Coronary artery (tissue), 2 donors: ENCODE measurements around the gene SLIT3.

Experiments
- DNase-seq: peaks from one replicate; pipeline ENCODE4 v3.0.0-alpha.2; 2017; ENCODE audit warnings: low spot score
- H3K27ac ChIP-seq, 2 donors: fragments of 200-600 bp; sonication (generic); one replicate each; pipeline ENCODE4 v1.5.1; 2016 to 2019
- H3K4me3 ChIP-seq: fragments of 200-600 bp; sonication (generic); 2 replicates; pipeline ENCODE4 v1.5.1; 2016; ENCODE audit warnings: mild to moderate bottlenecking, moderate library complexity
- TF ChIP-seq, protein P1 (sequence below): fragments of 200-600 bp; sonication (generic); IDR thresholded peaks from one replicate; pipeline ENCODE4 v1.5.1; 2019; ENCODE audit warnings: antibody characterized with exemption

SLIT3 gene

DNA sequence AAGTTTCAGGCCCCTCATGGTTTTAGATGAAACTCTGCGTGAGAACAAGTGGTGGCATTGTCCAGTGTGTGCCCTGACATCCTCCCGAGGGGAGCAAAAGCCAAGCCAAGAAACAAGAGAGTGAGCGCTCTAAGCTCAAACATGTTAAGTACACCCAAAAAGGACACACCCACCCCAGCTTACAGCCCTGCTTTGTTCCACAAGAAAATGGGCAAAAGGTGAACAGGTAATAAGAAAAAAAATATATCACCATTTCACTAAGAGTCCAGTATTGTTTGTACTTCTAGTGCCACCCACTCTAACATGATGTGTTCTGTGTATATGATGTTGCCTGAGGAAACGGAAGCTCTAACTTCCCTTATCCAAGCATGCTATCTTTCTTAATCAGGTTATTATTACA lies 278.2 kb downstream of the SLIT3 start:
- TF ChIP-seq, protein P1, sequence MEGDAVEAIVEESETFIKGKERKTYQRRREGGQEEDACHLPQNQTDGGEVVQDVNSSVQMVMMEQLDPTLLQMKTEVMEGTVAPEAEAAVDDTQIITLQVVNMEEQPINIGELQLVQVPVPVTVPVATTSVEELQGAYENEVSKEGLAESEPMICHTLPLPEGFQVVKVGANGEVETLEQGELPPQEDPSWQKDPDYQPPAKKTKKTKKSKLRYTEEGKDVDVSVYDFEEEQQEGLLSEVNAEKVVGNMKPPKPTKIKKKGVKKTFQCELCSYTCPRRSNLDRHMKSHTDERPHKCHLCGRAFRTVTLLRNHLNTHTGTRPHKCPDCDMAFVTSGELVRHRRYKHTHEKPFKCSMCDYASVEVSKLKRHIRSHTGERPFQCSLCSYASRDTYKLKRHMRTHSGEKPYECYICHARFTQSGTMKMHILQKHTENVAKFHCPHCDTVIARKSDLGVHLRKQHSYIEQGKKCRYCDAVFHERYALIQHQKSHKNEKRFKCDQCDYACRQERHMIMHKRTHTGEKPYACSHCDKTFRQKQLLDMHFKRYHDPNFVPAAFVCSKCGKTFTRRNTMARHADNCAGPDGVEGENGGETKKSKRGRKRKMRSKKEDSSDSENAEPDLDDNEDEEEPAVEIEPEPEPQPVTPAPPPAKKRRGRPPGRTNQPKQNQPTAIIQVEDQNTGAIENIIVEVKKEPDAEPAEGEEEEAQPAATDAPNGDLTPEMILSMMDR = no peak
- H3K27ac ChIP-seq = no peak overlapping the region
- DNase-seq = no peak
- H3K4me3 ChIP-seq = no peak overlapping the region

DNA sequence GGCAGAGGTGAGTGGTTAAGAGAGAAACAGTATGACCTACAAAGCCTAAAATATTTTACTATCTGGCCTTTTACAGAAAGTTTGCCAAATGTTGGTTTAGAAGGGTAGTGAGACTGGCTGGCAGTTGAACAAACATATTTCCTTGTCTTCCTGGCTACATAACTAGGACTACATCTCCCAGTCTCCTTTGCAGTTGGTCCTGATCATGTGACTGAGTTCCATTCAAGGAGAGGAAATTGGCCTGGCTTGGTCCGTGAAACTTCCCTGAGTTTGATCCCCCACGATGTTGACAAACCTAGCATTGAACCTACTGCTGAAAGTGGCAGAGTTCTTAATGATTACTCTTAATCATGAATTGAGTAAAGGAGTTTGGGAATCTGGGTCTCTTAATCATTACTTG lies 280.8 kb downstream of the SLIT3 start:
- no peak for DNase-seq
- TF ChIP-seq, protein P1 = no peak
- no peak overlapping the region for H3K4me3 ChIP-seq

DNA sequence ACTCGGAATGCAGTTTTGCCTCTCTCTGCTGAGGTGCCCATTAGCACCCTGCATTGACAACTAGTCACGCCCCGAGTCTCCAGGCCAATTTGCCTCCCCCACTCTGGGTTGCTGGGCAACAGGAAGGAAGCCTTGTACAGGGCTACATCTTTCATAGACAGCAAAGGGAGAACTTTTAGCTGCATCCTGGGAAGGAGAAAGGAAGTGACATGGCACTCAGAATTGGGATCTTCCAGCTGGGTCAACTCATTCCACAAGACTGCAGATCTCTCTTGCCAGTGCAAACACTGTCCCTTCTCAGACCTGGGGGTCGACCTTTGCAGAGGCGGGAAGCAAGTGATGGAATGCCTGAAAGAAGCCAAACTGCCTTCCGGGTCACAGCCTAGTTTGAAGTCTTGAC lies 282.0 kb downstream of the SLIT3 start:
- TF ChIP-seq, protein P1 = no peak
- Histone ChIP-seq H3K27ac (peak overlapping the region in 1 of 2 donors; percentile 2), H3K4me3 (peak overlapping the region; percentile 27)
- DNase-seq = no peak

More for the DNA sequence above, 280.8 kb downstream of the SLIT3 start:
- H3K27ac ChIP-seq = no peak overlapping the region

DNA sequence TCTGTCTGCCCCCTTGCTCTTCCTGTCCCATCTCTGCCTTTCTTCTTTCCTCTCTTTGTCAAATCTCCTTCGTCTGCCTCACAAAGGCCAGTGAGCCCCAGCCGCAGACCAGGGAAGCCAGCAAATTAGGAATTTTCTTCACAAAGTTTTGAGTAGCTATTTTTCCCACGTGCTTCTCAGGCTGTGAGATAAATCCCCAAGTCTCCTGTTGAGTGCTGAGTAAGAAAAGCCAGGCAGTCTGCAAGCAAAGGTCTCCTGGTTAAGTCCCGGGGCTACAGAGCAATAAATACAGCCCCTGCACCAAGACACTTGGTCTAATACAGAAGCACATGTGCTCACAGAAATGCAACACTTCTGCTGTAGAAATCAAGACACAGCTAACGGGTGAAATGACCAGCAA lies 284.9 kb downstream of the SLIT3 start:
- TF ChIP-seq, protein P1 = no peak
- DNase-seq = no peak
- Histone ChIP-seq H3K4me3 (no peak overlapping the region), H3K27ac (no peak overlapping the region)

DNA sequence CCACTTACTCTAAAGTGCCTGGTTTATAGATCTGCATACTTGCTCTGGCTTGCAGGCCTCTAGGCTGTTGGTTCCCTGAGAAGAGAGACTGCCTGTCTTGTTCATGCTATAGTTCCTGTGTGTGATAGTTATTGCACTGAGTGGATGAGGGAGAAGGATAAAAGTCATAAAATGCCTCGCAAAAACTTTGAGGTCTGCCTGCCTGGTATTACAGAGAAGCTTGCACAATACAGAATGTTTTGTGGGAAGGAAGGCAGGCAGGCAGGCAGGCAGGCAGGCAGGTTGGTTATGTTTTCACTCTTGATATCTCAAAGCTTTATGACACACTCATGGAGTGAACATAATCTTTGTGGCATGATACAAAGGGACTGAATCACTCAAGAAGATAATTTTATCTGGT lies 287.1 kb downstream of the SLIT3 start:
- Histone ChIP-seq H3K4me3 (no peak overlapping the region), H3K27ac (no peak overlapping the region)
- DNase-seq = no peak
- TF ChIP-seq, protein P1 = no peak

DNA sequence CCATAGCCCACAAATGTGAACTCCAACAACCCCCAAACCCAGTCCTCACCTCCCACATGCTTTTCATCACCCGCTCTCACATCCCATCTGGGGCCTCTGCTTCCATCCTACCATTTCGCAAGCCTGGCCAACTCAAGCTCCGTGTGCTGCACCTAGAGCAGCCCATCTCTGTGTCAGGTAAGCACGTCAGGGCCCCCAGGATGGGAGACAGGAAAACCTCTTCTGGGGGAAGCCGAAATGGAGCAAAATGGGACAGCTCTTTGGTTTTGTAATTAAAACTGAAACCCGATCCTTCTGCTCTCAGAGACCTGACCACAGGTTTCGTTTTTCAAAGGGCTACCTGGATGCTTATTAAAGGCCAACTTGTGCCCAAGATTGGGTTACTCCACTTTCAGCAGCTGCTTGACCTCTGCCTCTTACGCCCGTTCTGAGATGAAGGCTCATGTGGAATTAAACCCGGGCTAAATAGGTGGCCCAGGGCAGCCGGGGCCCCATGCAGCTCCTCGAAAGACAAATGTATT lies 287.7 kb downstream of the SLIT3 start:
- DNase-seq = no peak
- H3K27ac ChIP-seq = no peak overlapping the region
- TF ChIP-seq, protein P1 = no peak
- H3K4me3 ChIP-seq = no peak overlapping the region

DNA sequence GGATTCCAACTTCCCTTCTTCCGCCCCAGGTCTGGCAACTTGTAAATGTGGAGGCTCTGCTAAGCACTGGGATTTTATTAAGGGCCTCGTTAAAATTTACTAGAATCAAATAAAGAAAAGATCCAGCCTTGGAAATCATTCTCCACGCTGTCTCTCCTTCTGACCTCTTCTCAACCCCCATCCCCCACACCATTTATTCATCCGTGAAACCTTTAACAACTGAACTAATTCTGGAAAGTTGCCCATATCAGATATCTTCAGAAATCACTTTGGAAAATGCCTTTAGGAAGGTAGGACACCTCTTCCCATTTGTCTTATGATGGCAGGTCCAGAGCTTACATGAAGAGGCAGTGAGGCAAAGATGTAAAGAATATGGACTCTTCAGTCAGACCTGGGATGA lies 288.5 kb downstream of the SLIT3 start:
- Histone ChIP-seq H3K27ac (no peak overlapping the region), H3K4me3 (no peak overlapping the region)
- DNase-seq = no peak
- TF ChIP-seq, protein P1 = no peak
